Measurements from ENCODE around the gene HECTD4. TPM values are rescaled to one million over a fixed set of nuclear protein-coding genes. Genes with fewer than 3 reads are reported as not detected.

The HECTD4 gene
- total and polyA plus RNA-seq, 2 of the 4 experiments (the other 2 are of a cell fraction) = 12.9 to 13.0 TPM

DNA sequence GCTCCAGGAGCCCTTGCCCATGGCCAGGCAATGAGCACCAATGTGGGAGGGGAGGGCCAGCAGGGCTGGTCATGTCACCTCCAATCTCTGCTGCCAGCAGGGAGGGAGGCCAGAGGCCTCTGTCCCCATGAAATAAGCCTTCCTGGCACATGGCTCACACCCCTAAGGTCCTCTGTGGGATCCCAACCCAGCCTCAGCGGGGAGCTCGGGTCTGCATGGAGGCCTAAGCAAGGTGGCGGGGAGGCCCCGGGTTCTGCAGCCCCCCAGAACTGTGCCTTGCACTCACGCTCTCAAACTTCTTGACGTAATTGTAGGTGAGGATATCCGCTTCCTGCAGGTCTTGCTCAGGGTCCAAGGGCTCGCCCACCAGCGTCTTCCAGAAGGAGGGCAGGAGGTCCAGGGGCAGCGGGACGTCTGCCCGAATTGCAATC, 215.2 kb downstream of the HECTD4 start:
- no peak overlapping the region for H2BK20ac ChIP-seq (ENCODE audit: low read depth, low read length)
- no peaks in the 10 kb centered on the region for H3K9me3 ChIP-seq (ENCODE audit: control insufficient read depth, insufficient read depth, low read length)
- no peak overlapping the region for H4K91ac ChIP-seq (ENCODE audit: insufficient read depth, low read depth, low read length)
- H2AFZ ChIP-seq (replicated peaks; ENCODE audit: low read length, poor library complexity) = no peak overlapping the region
- no peak overlapping the region for H4K8ac ChIP-seq (ENCODE audit: low read depth in 2 of 2, low read length in 2 of 2)
- ChIA-PET POLR2A (ENCODE audit: unreplicated experiment) (no interaction called here), CTCF (interaction anchor here (0.7 kb wide), 1 partner anchor 220 kb away, joined by 3 read pairs; no protein-coding TSS in a partner anchor)
- no peak overlapping the region for H2BK15ac ChIP-seq (ENCODE audit: low read depth, low read length)
- DNase-seq (no peak), ATAC-seq (ENCODE audit: low read depth) (no peak)
- WGBS, 2 experiments (ENCODE audit: extremely low coverage in 2 of 2, insufficient read length in 1 of 2) = no CpG with 5 or more reads among the region's 12 CpGs
- 0 out of 2 replicates have a peak, but pooled peaks cover 4% of the 10 kb centered on the region for H3K9me1 ChIP-seq (ENCODE audit: insufficient read depth, low read length)
- in situ Hi-C loops (cut with MboI; ENCODE audit: low sequenced_read_pairs) = no loop called here
- H3K79me1 ChIP-seq (ENCODE audit: low read depth in 1 of 2, low read length in 2 of 2) = no peaks in the 10 kb centered on the region
- no peak overlapping the region for H2AK9ac ChIP-seq (replicated peaks; ENCODE audit: low read depth, low read length, poor library complexity)
- no peak overlapping the region for H4K5ac ChIP-seq (ENCODE audit: low read depth, low read length)
- no peak overlapping the region for H3K4ac ChIP-seq (ENCODE audit: low read depth, low read length)
- H3K4me2 ChIP-seq (ENCODE audit: low read depth, low read length) = no peak overlapping the region
- H3K36me3 ChIP-seq (ENCODE audit: control insufficient read depth, insufficient read depth, low read length) = peaks cover 35% of the 10 kb centered on the region
- no peak overlapping the region for H2BK5ac ChIP-seq (ENCODE audit: low read depth, low read length, poor library complexity, severe bottlenecking)
- no peak overlapping the region for H2AK5ac ChIP-seq (ENCODE audit: low read depth, low read length)
- no peak overlapping the region for H3K9ac ChIP-seq (ENCODE audit: low read depth, low read length)
- H4K20me1 ChIP-seq (ENCODE audit: insufficient read depth, low read length) = no peaks in the 10 kb centered on the region
- H3K18ac ChIP-seq (ENCODE audit: low read depth, low read length) = no peak overlapping the region
- no peak overlapping the region for H3K14ac ChIP-seq (replicated peaks; ENCODE audit: low read depth, low read length)
- no peak overlapping the region for H3K23ac ChIP-seq (ENCODE audit: low read depth, low read length)
- no peak overlapping the region for H3K4me3 ChIP-seq (ENCODE audit: insufficient read depth, low read depth, low read length)
- dilution Hi-C loops (cut with HindIII; ENCODE audit: low sequenced_read_pairs, unreplicated experiment) = no loop called here
- no peak overlapping the region for H2BK120ac ChIP-seq (ENCODE audit: low read depth, low read length)
- intact Hi-C loops (cut with micrococcal nuclease) = no loop called here
- no peak overlapping the region for H3K27ac ChIP-seq (ENCODE audit: insufficient read depth, low read length)
- no peak overlapping the region for H3K56ac ChIP-seq (ENCODE audit: extremely low read depth, insufficient read depth, low read length)
- H3K27me3 ChIP-seq (ENCODE audit: control insufficient read depth, insufficient read depth, low read length) = no peaks in the 10 kb centered on the region
- no TSS peak for BruUV-seq (replicated peaks)
- TF ChIP-seq RAD21 (IDR thresholded peaks at IDR 0.05; ENCODE audit: low read length) (no peak), CEBPB (IDR thresholded peaks at IDR 0.05; ENCODE audit: low read depth, low read length) (no peak), NFE2L2 (IDR thresholded peaks at IDR 0.05; ENCODE audit: low read depth, low read length) (no peak), CHD1 (IDR thresholded peaks at IDR 0.05; ENCODE audit: low read depth, low read length) (no peak), SMC3 (IDR thresholded peaks at IDR 0.05; ENCODE audit: low read depth, low read length) (no peak), MAZ (IDR thresholded peaks at IDR 0.05; ENCODE audit: borderline replicate concordance, low read depth, low read length) (no peak), FOS (IDR thresholded peaks at IDR 0.05; ENCODE audit: low read depth, low read length) (no peak), RFX5 (IDR thresholded peaks at IDR 0.05; ENCODE audit: low read depth, low read length) (no peak), MXI1 (IDR thresholded peaks at IDR 0.05; ENCODE audit: borderline replicate concordance, low read depth, low read length) (no peak), MAFK (IDR thresholded peaks at IDR 0.05; ENCODE audit: low read depth, low read length) (no peak), POLR2A (IDR thresholded peaks at IDR 0.05; ENCODE audit: low read depth, low read length) (no peak), BHLHE40 (IDR thresholded peaks at IDR 0.05; ENCODE audit: low read depth, low read length) (no peak), RCOR1 (IDR thresholded peaks at IDR 0.05; ENCODE audit: insufficient replicate concordance, low read length) (no peak)
- TF ChIP-seq, protein P1, sequence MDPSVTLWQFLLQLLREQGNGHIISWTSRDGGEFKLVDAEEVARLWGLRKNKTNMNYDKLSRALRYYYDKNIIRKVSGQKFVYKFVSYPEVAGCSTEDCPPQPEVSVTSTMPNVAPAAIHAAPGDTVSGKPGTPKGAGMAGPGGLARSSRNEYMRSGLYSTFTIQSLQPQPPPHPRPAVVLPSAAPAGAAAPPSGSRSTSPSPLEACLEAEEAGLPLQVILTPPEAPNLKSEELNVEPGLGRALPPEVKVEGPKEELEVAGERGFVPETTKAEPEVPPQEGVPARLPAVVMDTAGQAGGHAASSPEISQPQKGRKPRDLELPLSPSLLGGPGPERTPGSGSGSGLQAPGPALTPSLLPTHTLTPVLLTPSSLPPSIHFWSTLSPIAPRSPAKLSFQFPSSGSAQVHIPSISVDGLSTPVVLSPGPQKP (IDR thresholded peaks at IDR 0.05; ENCODE audit: borderline replicate concordance, low read depth, low read length) = no peak
- TF ChIP-seq, protein P2, sequence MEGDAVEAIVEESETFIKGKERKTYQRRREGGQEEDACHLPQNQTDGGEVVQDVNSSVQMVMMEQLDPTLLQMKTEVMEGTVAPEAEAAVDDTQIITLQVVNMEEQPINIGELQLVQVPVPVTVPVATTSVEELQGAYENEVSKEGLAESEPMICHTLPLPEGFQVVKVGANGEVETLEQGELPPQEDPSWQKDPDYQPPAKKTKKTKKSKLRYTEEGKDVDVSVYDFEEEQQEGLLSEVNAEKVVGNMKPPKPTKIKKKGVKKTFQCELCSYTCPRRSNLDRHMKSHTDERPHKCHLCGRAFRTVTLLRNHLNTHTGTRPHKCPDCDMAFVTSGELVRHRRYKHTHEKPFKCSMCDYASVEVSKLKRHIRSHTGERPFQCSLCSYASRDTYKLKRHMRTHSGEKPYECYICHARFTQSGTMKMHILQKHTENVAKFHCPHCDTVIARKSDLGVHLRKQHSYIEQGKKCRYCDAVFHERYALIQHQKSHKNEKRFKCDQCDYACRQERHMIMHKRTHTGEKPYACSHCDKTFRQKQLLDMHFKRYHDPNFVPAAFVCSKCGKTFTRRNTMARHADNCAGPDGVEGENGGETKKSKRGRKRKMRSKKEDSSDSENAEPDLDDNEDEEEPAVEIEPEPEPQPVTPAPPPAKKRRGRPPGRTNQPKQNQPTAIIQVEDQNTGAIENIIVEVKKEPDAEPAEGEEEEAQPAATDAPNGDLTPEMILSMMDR (conservative IDR thresholded peaks at IDR 0.05; ENCODE audit: low read depth, low read length) = no peak
- TF ChIP-seq, protein P3, sequence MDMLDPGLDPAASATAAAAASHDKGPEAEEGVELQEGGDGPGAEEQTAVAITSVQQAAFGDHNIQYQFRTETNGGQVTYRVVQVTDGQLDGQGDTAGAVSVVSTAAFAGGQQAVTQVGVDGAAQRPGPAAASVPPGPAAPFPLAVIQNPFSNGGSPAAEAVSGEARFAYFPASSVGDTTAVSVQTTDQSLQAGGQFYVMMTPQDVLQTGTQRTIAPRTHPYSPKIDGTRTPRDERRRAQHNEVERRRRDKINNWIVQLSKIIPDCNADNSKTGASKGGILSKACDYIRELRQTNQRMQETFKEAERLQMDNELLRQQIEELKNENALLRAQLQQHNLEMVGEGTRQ (IDR thresholded peaks at IDR 0.05; ENCODE audit: low read depth, low read length) = no peak
- no peaks in the 10 kb centered on the region for H3K4me1 ChIP-seq (ENCODE audit: control insufficient read depth, insufficient read depth, low read length)

All from IMR-90 (cell line).